ENCODE measurements around the gene CCR9. TPM values are rescaled to one million over a fixed set of nuclear protein-coding genes. Genes with fewer than 3 reads are reported as not detected.

Gene CCR9
- total and polyA plus RNA-seq, 2 donors (not counting 1 experiment from before 2014, with no cell fraction given), result not detected

- H4K20me1 ChIP-seq (ENCODE audit: control insufficient read depth, extremely low read depth, insufficient read depth, low read length), result no peaks in the 10 kb centered on the region
- H3K4me3 ChIP-seq (replicated peaks in 1 of 4; ENCODE audit: control extremely low read depth in 1 of 4, insufficient read depth in 1 of 4, low read depth in 3 of 4, low read length in 4 of 4), result no peak overlapping the region
- H3K9me3 ChIP-seq (ENCODE audit: control insufficient read depth, insufficient read depth, low read depth, low read length), result no peaks in the 10 kb centered on the region
- H3K4me2 ChIP-seq (ENCODE audit: extremely low read depth, insufficient read depth, low read length), result peak overlapping the region; percentile 65
- TF ChIP-seq EZH2 (IDR thresholded peaks at IDR 0.05; ENCODE audit: low read length, missing control alignments), result no peak
- no peak for TF ChIP-seq CTCF (conservative IDR thresholded peaks at IDR 0.05 in 1 of 2, IDR thresholded peaks at IDR 0.05 in 1 of 2; ENCODE audit: low read depth in 1 of 2, low read length in 2 of 2)
- H3K36me3 ChIP-seq (ENCODE audit: control insufficient read depth, insufficient read depth, low read length), result peaks cover 21% of the 10 kb centered on the region
- DNase-seq (ENCODE audit: low read depth in 2 of 2), result no peak
- no peak overlapping the region for H3K9ac ChIP-seq (ENCODE audit: insufficient read depth, low read length)
- H3K79me2 ChIP-seq (ENCODE audit: control insufficient read depth, insufficient read depth, low read length), result no peaks in the 10 kb centered on the region
- peaks cover 18% of the 10 kb centered on the region for H3K4me1 ChIP-seq (ENCODE audit: control insufficient read depth, extremely low read depth, insufficient read depth, low read length)
- no peaks in the 10 kb centered on the region for H3K27me3 ChIP-seq (ENCODE audit: control insufficient read depth, insufficient read depth, low read length)
- H3K27ac ChIP-seq (ENCODE audit: insufficient read depth, low read length), result peak overlapping the region; percentile 51
- H2AFZ ChIP-seq (ENCODE audit: low read length), result no peak overlapping the region
Measured at GRCh38 chr3:45948881-45949280, 62.5 kb downstream of the CCR9 start.

GRCh38 chr3:45949432-45949831 is 63.1 kb downstream of the CCR9 start:
- Histone ChIP-seq H3K9ac (ENCODE audit: insufficient read depth, low read length) (no peak overlapping the region), H3K4me2 (ENCODE audit: extremely low read depth, insufficient read depth, low read length) (no peak overlapping the region), H3K4me3 (replicated peaks in 1 of 4; ENCODE audit: control extremely low read depth in 1 of 4, insufficient read depth in 1 of 4, low read depth in 3 of 4, low read length in 4 of 4) (no peak overlapping the region), H3K36me3 (ENCODE audit: control insufficient read depth, insufficient read depth, low read length) (peaks cover 27% of the 10 kb centered on the region), H3K79me2 (ENCODE audit: control insufficient read depth, insufficient read depth, low read length) (no peaks in the 10 kb centered on the region), H3K27me3 (ENCODE audit: control insufficient read depth, insufficient read depth, low read length) (no peaks in the 10 kb centered on the region), H3K27ac (ENCODE audit: insufficient read depth, low read length) (no peak overlapping the region), H3K4me1 (ENCODE audit: control insufficient read depth, extremely low read depth, insufficient read depth, low read length) (peaks cover 18% of the 10 kb centered on the region), H2AFZ (ENCODE audit: low read length) (no peak overlapping the region), H4K20me1 (ENCODE audit: control insufficient read depth, extremely low read depth, insufficient read depth, low read length) (no peaks in the 10 kb centered on the region), H3K9me3 (ENCODE audit: control insufficient read depth, insufficient read depth, low read depth, low read length) (no peaks in the 10 kb centered on the region)
- DNase-seq (ENCODE audit: low read depth in 2 of 2), result no peak
- TF ChIP-seq CTCF (conservative IDR thresholded peaks at IDR 0.05 in 1 of 2, IDR thresholded peaks at IDR 0.05 in 1 of 2; ENCODE audit: low read depth in 1 of 2, low read length in 2 of 2) (no peak), EZH2 (IDR thresholded peaks at IDR 0.05; ENCODE audit: low read length, missing control alignments) (no peak)

GRCh38 chr3:45950131-45950530 is 63.8 kb downstream of the CCR9 start:
- Histone ChIP-seq H3K9ac (ENCODE audit: insufficient read depth, low read length) (no peak overlapping the region), H3K79me2 (ENCODE audit: control insufficient read depth, insufficient read depth, low read length) (no peaks in the 10 kb centered on the region), H4K20me1 (ENCODE audit: control insufficient read depth, extremely low read depth, insufficient read depth, low read length) (no peaks in the 10 kb centered on the region), H3K4me1 (ENCODE audit: control insufficient read depth, extremely low read depth, insufficient read depth, low read length) (peaks cover 18% of the 10 kb centered on the region), H3K27ac (ENCODE audit: insufficient read depth, low read length) (no peak overlapping the region), H3K4me3 (replicated peaks in 1 of 4; ENCODE audit: control extremely low read depth in 1 of 4, insufficient read depth in 1 of 4, low read depth in 3 of 4, low read length in 4 of 4) (no peak overlapping the region), H3K36me3 (ENCODE audit: control insufficient read depth, insufficient read depth, low read length) (peaks cover 32% of the 10 kb centered on the region), H2AFZ (ENCODE audit: low read length) (no peak overlapping the region), H3K9me3 (ENCODE audit: control insufficient read depth, insufficient read depth, low read depth, low read length) (no peaks in the 10 kb centered on the region), H3K27me3 (ENCODE audit: control insufficient read depth, insufficient read depth, low read length) (no peaks in the 10 kb centered on the region), H3K4me2 (ENCODE audit: extremely low read depth, insufficient read depth, low read length) (no peak overlapping the region)
- TF ChIP-seq EZH2 (IDR thresholded peaks at IDR 0.05; ENCODE audit: low read length, missing control alignments) (no peak), CTCF (conservative IDR thresholded peaks at IDR 0.05 in 1 of 2, IDR thresholded peaks at IDR 0.05 in 1 of 2; ENCODE audit: low read depth in 1 of 2, low read length in 2 of 2) (no peak)
- no peak for DNase-seq (ENCODE audit: low read depth in 2 of 2)

All from fibroblast of lung (primary cell).